HepG2 (cell line): ENCODE measurements around the gene AIP. TPM values are rescaled to one million over a fixed set of nuclear protein-coding genes. Genes with fewer than 3 reads are reported as not detected.

Experiments
- AKAP8 ChIP-seq: sonication (generic); formaldehyde crosslinking; IDR thresholded peaks from 2 replicates; pipeline ENCODE4 v1.5.1; 2020; ENCODE audit warnings: mild to moderate bottlenecking, missing genetic modification reagents
- ARNT2 ChIP-seq: sonication (generic); formaldehyde crosslinking; IDR thresholded peaks from 2 replicates; pipeline ENCODE4 v1.8.0; 2022; ENCODE audit warnings: mild to moderate bottlenecking, low read depth, missing genetic modification reagents, moderate library complexity
- EEA1 ChIP-seq: sonication (generic); formaldehyde crosslinking; IDR thresholded peaks from 2 replicates; pipeline ENCODE4 v1.5.1; 2020; ENCODE audit warnings: mild to moderate bottlenecking, missing genetic modification reagents, borderline replicate concordance
- FIP1L1 ChIP-seq: fragments of 200-400 bp; formaldehyde crosslinking; IDR thresholded peaks from 2 replicates; pipeline ENCODE4 v1.6.1; 2018; ENCODE audit warnings: low read depth, mild to moderate bottlenecking, low read length, moderate library complexity, borderline replicate concordance; ENCODE audit not compliant: insufficient read depth
- GMEB1 ChIP-seq: sonication (generic); formaldehyde crosslinking; IDR thresholded peaks from 2 replicates; pipeline ENCODE4 v1.5.1; 2020; ENCODE audit warnings: missing genetic modification reagents, mild to moderate bottlenecking, borderline replicate concordance
- GPN1 ChIP-seq: sonication (generic); formaldehyde crosslinking; IDR thresholded peaks from 2 replicates; pipeline ENCODE4 v1.5.1; 2020; ENCODE audit warnings: missing genetic modification reagents, borderline replicate concordance
- JUN ChIP-seq: sonication (generic); formaldehyde crosslinking; IDR thresholded peaks from 2 replicates; pipeline ENCODE4 v1.4.0; 2020; ENCODE audit warnings: mild to moderate bottlenecking, missing genetic modification reagents
- MAZ ChIP-seq, 2 experiments: sonication (generic) in 1 of 2; formaldehyde crosslinking in 1 of 2; IDR thresholded peaks; 2 replicates each; pipeline versions ENCODE4 v1.5.0 to v1.6.1; 2012 to 2020; ENCODE audit warnings: low read depth in 2 of 2, mild to moderate bottlenecking in 2 of 2, borderline replicate concordance in 1 of 2, improper control_type of control experiment in 1 of 2, low read length in 1 of 2, missing genetic modification reagents in 1 of 2, moderate library complexity in 1 of 2
- MTA3 ChIP-seq: sonication (generic); formaldehyde crosslinking; IDR thresholded peaks from 2 replicates; pipeline ENCODE4 v1.4.0; 2020; ENCODE audit warnings: missing genetic modification reagents
- NR3C1 ChIP-seq: sonication (generic); formaldehyde crosslinking; IDR thresholded peaks from 2 replicates; pipeline ENCODE4 v1.4.0; 2020; ENCODE audit warnings: missing genetic modification reagents
- PBX2 ChIP-seq: IDR thresholded peaks from 2 replicates; pipeline ENCODE4 v1.6.1; 2016; ENCODE audit warnings: control low read depth
- POGZ ChIP-seq: sonication (generic); formaldehyde crosslinking; IDR thresholded peaks from 2 replicates; pipeline ENCODE4 v1.4.0; 2020; ENCODE audit warnings: mild to moderate bottlenecking, missing genetic modification reagents
- RFX1 ChIP-seq: fragments of 450-650 bp; IDR thresholded peaks from 2 replicates; pipeline ENCODE4 v1.6.1; 2017
- SALL2 ChIP-seq: sonication (generic); formaldehyde crosslinking; IDR thresholded peaks from 2 replicates; pipeline ENCODE4 v1.8.1; 2023; ENCODE audit warnings: mild to moderate bottlenecking, missing genetic modification reagents, inconsistent platforms
- SETDB1 ChIP-seq: sonication (generic); formaldehyde crosslinking; IDR thresholded peaks from 2 replicates; pipeline ENCODE4 v1.5.1; 2020; ENCODE audit warnings: missing genetic modification reagents, mild to moderate bottlenecking, borderline replicate concordance
- SIN3A ChIP-seq: IDR thresholded peaks from 2 replicates; pipeline ENCODE4 v1.6.1; 2011; ENCODE audit warnings: low read depth, mild to moderate bottlenecking, control low read depth, low read length, borderline replicate concordance
- SKI ChIP-seq: fragments of 450-650 bp; IDR thresholded peaks from one replicate; pipeline ENCODE4 v1.6.1; 2018; ENCODE audit warnings: mild to moderate bottlenecking; ENCODE audit not compliant: partially characterized antibody
- SUZ12 ChIP-seq: fragments of 150-350 bp; IDR thresholded peaks from 2 replicates; pipeline ENCODE4 v1.6.1; 2014; ENCODE audit warnings: low read depth, low read length
- TCF12 ChIP-seq, 2 experiments: fragments of 450-650 bp in 1 of 2; sonication (generic) in 1 of 2; formaldehyde crosslinking in 1 of 2; IDR thresholded peaks; 2 replicates each; pipeline versions ENCODE4 v1.6.1 to v1.8.0; 2017 to 2022; ENCODE audit warnings: antibody characterized with exemption in 1 of 2, mild to moderate bottlenecking in 1 of 2, missing genetic modification reagents in 1 of 2, moderate library complexity in 1 of 2
- ZGPAT ChIP-seq: IDR thresholded peaks from 2 replicates; pipeline ENCODE4 v1.6.1; 2016; ENCODE audit warnings: mild to moderate bottlenecking
- ZNF235 ChIP-seq: sonication (generic); formaldehyde crosslinking; IDR thresholded peaks from 2 replicates; pipeline ENCODE4 v1.8.1; 2023; ENCODE audit warnings: mild to moderate bottlenecking, missing genetic modification reagents, borderline replicate concordance
- ZNF557 ChIP-seq: sonication (generic); formaldehyde crosslinking; IDR thresholded peaks from 2 replicates; pipeline ENCODE4 v1.4.0; 2020; ENCODE audit warnings: missing genetic modification reagents
- ZNF678 ChIP-seq: sonication (generic); formaldehyde crosslinking; IDR thresholded peaks from 2 replicates; pipeline ENCODE4 v1.4.0; 2020; ENCODE audit warnings: mild to moderate bottlenecking, missing genetic modification reagents
- ZNF891 ChIP-seq: sonication (generic); formaldehyde crosslinking; IDR thresholded peaks from 2 replicates; pipeline ENCODE4 v1.5.0; 2020; ENCODE audit warnings: mild to moderate bottlenecking, missing genetic modification reagents
- polyA plus RNA-seq, 8 experiments: library from polyadenylated mRNA; depleted of rRNA in 3 of 8; stranded (reverse) in 7 of 8; unstranded in 1 of 8; fragments of >200 nt; fragmentation: Illumina TruSeq in 4 of 8; extraction: Trizol in 4 of 8; gene quantifications; 2 replicates each; pipeline versions ENCODE4 v1.2.1 to v1.2.3, GENCODE V29; 2011 to 2016; ENCODE audit warnings: low read depth in 4 of 8, missing spikeins in 1 of 8, mixed read lengths in 1 of 8; ENCODE audit not compliant: insufficient read depth in 1 of 8
- total RNA-seq, 5 experiments: library from RNA; depleted of rRNA; stranded (reverse); fragments of >200 nt; fragmentation: Illumina TruSeq; extraction: Trizol; gene quantifications; 2 replicates each; pipeline ENCODE4 v1.2.3, GENCODE V29; 2016; ENCODE audit warnings: low read depth in 1 of 5

AIP gene
- total and polyA plus RNA-seq, 2 of the 13 experiments (the other 11 are each of a cell fraction or from before 2014, with no cell fraction given) = 51.8 to 110 TPM

GRCh38 chr11:67505605-67506396 is 23.0 kb downstream of the AIP start (continued):
- TF ChIP-seq ZGPAT (peak; percentile 60), ZNF557 (no peak), AKAP8 (CRISPR knock-in tag) (0 out of 2 replicates have a peak, but pooled peaks have one; percentile 53), ZNF678 (CRISPR knock-in tag) (no peak; the same call in 1 of the 2 replicates), PBX2 (CRISPR knock-in tag) (no peak), RFX1 (no peak), TCF12 (IDR thresholded peaks at IDR 0.05) (no peak), TCF12 (CRISPR knock-in tag; IDR thresholded peaks at IDR 0.05) (no peak), GPN1 (CRISPR knock-in tag) (no peak), EEA1 (CRISPR knock-in tag) (no peak), SUZ12 (no peak), MTA3 (CRISPR knock-in tag) (no peak), SKI (no peak), FIP1L1 (no peak), POGZ (CRISPR knock-in tag) (no peak), SETDB1 (CRISPR knock-in tag) (no peak), NR3C1 (no peak), SALL2 (CRISPR knock-in tag) (no peak), ZNF891 (CRISPR knock-in tag) (peak; percentile 24; the same call in 1 of the 2 replicates), ZNF235 (no peak), ARNT2 (no peak), GMEB1 (CRISPR knock-in tag) (peak; percentile 54), JUN (0 out of 2 replicates have a peak, but pooled peaks have one; percentile 45), MAZ (IDR thresholded peaks at IDR 0.05; ENCODE audit: borderline replicate concordance, low read depth, low read length) (no peak), MAZ (CRISPR knock-in tag; IDR thresholded peaks at IDR 0.05; ENCODE audit: low read depth) (0 out of 2 replicates have a peak, but pooled peaks have one; percentile 39), SIN3A (peak; percentile 75; the same call in 1 of the 2 replicates)
